Adrenal gland (tissue), 12 donors: ENCODE data around the gene RTN4. TPM values are rescaled to one million over a fixed set of nuclear protein-coding genes. Genes with fewer than 3 reads are reported as not detected.

Source experiments
- DNase-seq, 7 donors: peaks; one replicate each; pipeline ENCODE4 v3.0.0-alpha.2; 2019 to 2020
- H3K27ac ChIP-seq, 5 donors: fragments of 200-600 bp; sonication (generic) in 4 of 5; 1 replicate in 3 of 5; 2 replicates in 2 of 5; pipeline versions ENCODE4 v1.5.1 to v1.8.0; 2016 to 2020; ENCODE audit warnings: mild to moderate bottlenecking in 1 of 5
- H3K27me3 ChIP-seq: fragments of 200-600 bp; 2 replicates; pipeline ENCODE4 v1.8.0; 2021
- H3K36me3 ChIP-seq, 2 donors: fragments of 200-600 bp; replicated peaks in 1 of 2; 1 replicate in 1 of 2; 2 replicates in 1 of 2; pipeline versions ENCODE4 v1.5.1 to v1.8.0; 2018 to 2022
- H3K4me1 ChIP-seq, 2 donors: fragments of 200-600 bp; replicated peaks in 1 of 2; 1 replicate in 1 of 2; 2 replicates in 1 of 2; pipeline versions ENCODE4 v1.5.1 to v1.8.0; 2018 to 2021
- H3K4me3 ChIP-seq, 4 donors: fragments of 200-600 bp; sonication (generic) in 3 of 4; one replicate each; pipeline ENCODE4 v1.5.1; 2016 to 2018
- H3K9me3 ChIP-seq, 3 donors: fragments of 200-600 bp; sonication (generic) in 1 of 3; replicated peaks in 1 of 3; 1 replicate in 2 of 3; 2 replicates in 1 of 3; pipeline versions ENCODE4 v1.5.1 to v1.8.0; 2016 to 2021
- CTCF ChIP-seq, 6 experiments: fragments of 450-650 bp in 4 of 6; fragments of 200-600 bp in 2 of 6; sonication (generic) in 1 of 6; IDR thresholded peaks; 1 replicate in 5 of 6; 2 replicates in 1 of 6; pipeline versions ENCODE4 v1.5.1 to v1.8.0; 2016 to 2021; ENCODE audit warnings: antibody characterized with exemption in 6 of 6, mild to moderate bottlenecking in 2 of 6, moderate library complexity in 1 of 6
- POLR2A ChIP-seq, 2 donors: fragments of 450-650 bp; IDR thresholded peaks; one replicate each; pipeline ENCODE4 v1.6.1; 2017; ENCODE audit warnings: antibody characterized with exemption in 2 of 2, mild to moderate bottlenecking in 2 of 2, moderate library complexity in 1 of 2
- WGBS, 4 donors: extraction: QIAGEN DNeasy Blood & Tissue Kit in 2 of 4; methylation state at CpG; one replicate each; pipeline versions ENCODE4 v1.1.5 to v1.1.7; 2013 to 2017; 5-methylcytosine and 5-hydroxymethylcytosine counted together
- intact Hi-C, 2 donors: fragments of 100-400 bp; cut with DNase I; formaldehyde crosslinking; loops; one replicate each; pipeline versions ENCODE4 v1.14.1 to v1.15.0; 2022 to 2023
- polyA plus RNA-seq, 3 donors: library from polyadenylated mRNA; stranded (reverse); fragments of 200-250 nt in 2 of 3; fragments of 350-450 nt in 1 of 3; fragmentation: Illumina TruSeq in 1 of 3; extraction: RNeasy Lipid Tissue Mini Kit (QIAGEN cat#74804) in 1 of 3; gene quantifications; one replicate each; pipeline ENCODE4 v1.2.3, GENCODE V29; 2013 to 2014
- total RNA-seq, 9 donors: library from RNA; depleted of rRNA in 4 of 9; stranded (reverse); fragments of >200 nt in 4 of 9; fragments of 120-200 nt in 1 of 9; fragmentation: NEBNext Ultra II Directional in 1 of 9; extraction: Animal tissue kit (Norgen Biotek cat#: 25700) in 1 of 9; gene quantifications; one replicate each; pipeline versions ENCODE4 v1.1.0 to v1.2.4, GENCODE V29; 2013 to 2023
- donor health status: healthy with polysubstance abuse.
- donor health status: Bipolar disorder and iron deficiency.
- donor health status: DM: yes; HTN: yes; CAD: no.
- donor health status: DM: no; HTN: no; CAD: no.
- donor health status: DM: no; HTN: no; CAD: no.
- donor health status: DM: yes; HTN: yes; CAD: no.

The RTN4 gene
- total and polyA plus RNA-seq, 12 donors: 114 to 694 (median 444) TPM

GRCh38 chr2:54968561-54969218, 81.6 kb downstream of the RTN4 start:
- TF ChIP-seq POLR2A (IDR thresholded peaks at IDR 0.05) (no peak), CTCF (IDR thresholded peaks at IDR 0.05) (no peak)
- H3K4me1 ChIP-seq: peaks cover 0 to 10% of the 10 kb centered on the region in 2 donors
- H3K27me3 ChIP-seq: no peaks in the 10 kb centered on the region
- H3K9me3 ChIP-seq: no peaks in the 10 kb centered on the region
- WGBS, 4 donors: 89 to 94% (median 92%) methylated on average over 10 of the region's 10 CpGs
- H3K27ac ChIP-seq: no peak overlapping the region
- no peak for DNase-seq
- no peak overlapping the region for H3K4me3 ChIP-seq
- intact Hi-C loops: no loop called here
- peaks cover 0 to 32% of the 10 kb centered on the region in 2 donors for H3K36me3 ChIP-seq

GRCh38 chr2:54967759-54968365, 82.4 kb downstream of the RTN4 start:
- Histone ChIP-seq H3K4me3 (no peak overlapping the region), H3K36me3 (peaks cover 0 to 32% of the 10 kb centered on the region in 2 donors), H3K9me3 (no peaks in the 10 kb centered on the region), H3K27me3 (no peaks in the 10 kb centered on the region), H3K27ac (no peak overlapping the region), H3K4me1 (peaks cover 0 to 10% of the 10 kb centered on the region in 2 donors)
- no peak for DNase-seq
- no peak for TF ChIP-seq CTCF (IDR thresholded peaks at IDR 0.05)
- TF ChIP-seq POLR2A (IDR thresholded peaks at IDR 0.05): no peak
- WGBS, 4 donors: 95 to 97% (median 97%) methylated on average over 15 to 18 of the region's 18 CpGs
- intact Hi-C loops: no loop called here

- WGBS, 4 donors: 82 to 96% (median 88%) methylated on average over 1 to 4 of the region's 4 CpGs
- intact Hi-C loops: no loop called here
- no peak overlapping the region for H3K4me3 ChIP-seq
- no peak overlapping the region for H3K27ac ChIP-seq
- H3K36me3 ChIP-seq: peaks cover 0 to 32% of the 10 kb centered on the region in 2 donors
- DNase-seq: no peak
- peaks cover 0 to 9% of the 10 kb centered on the region in 2 donors for H3K4me1 ChIP-seq
- TF ChIP-seq POLR2A (IDR thresholded peaks at IDR 0.05): no peak
- TF ChIP-seq CTCF (IDR thresholded peaks at IDR 0.05): no peak
- H3K27me3 ChIP-seq: no peaks in the 10 kb centered on the region
- no peaks in the 10 kb centered on the region for H3K9me3 ChIP-seq
Measured at GRCh38 chr2:54967269-54967668, 83.0 kb downstream of the RTN4 start.

GRCh38 chr2:54966837-54967236, 83.4 kb downstream of the RTN4 start:
- intact Hi-C loops: no loop called here

More at GRCh38 chr2:54966837-54967236, 83.4 kb downstream of the RTN4 start:
- 93 to 96% (median 95%) methylated on average over 3 of the region's 3 CpGs for WGBS, 4 donors
- no peak overlapping the region for H3K4me3 ChIP-seq
- DNase-seq: no peak
- peaks cover 0 to 6% of the 10 kb centered on the region in 2 donors for H3K4me1 ChIP-seq
- TF ChIP-seq CTCF (IDR thresholded peaks at IDR 0.05) (no peak), POLR2A (IDR thresholded peaks at IDR 0.05) (no peak)
- H3K36me3 ChIP-seq: peaks cover 0 to 29% of the 10 kb centered on the region in 2 donors
- no peaks in the 10 kb centered on the region for H3K27me3 ChIP-seq
- H3K27ac ChIP-seq: no peak overlapping the region
- no peaks in the 10 kb centered on the region for H3K9me3 ChIP-seq
